OCI-LY1 (cell line): Measurements from ENCODE around the gene CHD1.

ENCODE experiments used
- CTCF ChIP-seq: fragments of 200-600 bp; sonication (generic), shearing (Covaris generic); IDR thresholded peaks from 2 replicates; pipeline ENCODE4 v1.5.1; 2017; ENCODE audit warnings: mild to moderate bottlenecking, antibody characterized with exemption, low read length, moderate library complexity, mixed read lengths
- EZH2 ChIP-seq: fragments of 200-600 bp; sonication (generic), shearing (Covaris generic); IDR thresholded peaks from 2 replicates; pipeline ENCODE4 v1.8.0; 2017; ENCODE audit warnings: borderline replicate concordance, mixed run types, mild to moderate bottlenecking, antibody characterized with exemption, low read length, moderate library complexity, mixed read lengths

GRCh38 chr5:98930972-98931762, 2.4 kb upstream of the CHD1 start:
- no peak for TF ChIP-seq CTCF
- no peak for TF ChIP-seq EZH2
